Adrenal gland (tissue), 12 donors: ENCODE data around the gene BRPF1. TPM values are rescaled to one million over a fixed set of nuclear protein-coding genes. Genes with fewer than 3 reads are reported as not detected.

ENCODE experiments used
- DNase-seq, 7 donors: peaks; one replicate each; pipeline ENCODE4 v3.0.0-alpha.2; 2019 to 2020
- H3K27ac ChIP-seq, 5 donors: fragments of 200-600 bp; sonication (generic) in 4 of 5; 1 replicate in 3 of 5; 2 replicates in 2 of 5; pipeline versions ENCODE4 v1.5.1 to v1.8.0; 2016 to 2020; ENCODE audit warnings: mild to moderate bottlenecking in 1 of 5
- H3K27me3 ChIP-seq: fragments of 200-600 bp; 2 replicates; pipeline ENCODE4 v1.8.0; 2021
- H3K36me3 ChIP-seq, 2 donors: fragments of 200-600 bp; replicated peaks in 1 of 2; 1 replicate in 1 of 2; 2 replicates in 1 of 2; pipeline versions ENCODE4 v1.5.1 to v1.8.0; 2018 to 2022
- H3K4me1 ChIP-seq, 2 donors: fragments of 200-600 bp; replicated peaks in 1 of 2; 1 replicate in 1 of 2; 2 replicates in 1 of 2; pipeline versions ENCODE4 v1.5.1 to v1.8.0; 2018 to 2021
- H3K4me3 ChIP-seq, 4 donors: fragments of 200-600 bp; sonication (generic) in 3 of 4; one replicate each; pipeline ENCODE4 v1.5.1; 2016 to 2018
- H3K9me3 ChIP-seq, 3 donors: fragments of 200-600 bp; sonication (generic) in 1 of 3; replicated peaks in 1 of 3; 1 replicate in 2 of 3; 2 replicates in 1 of 3; pipeline versions ENCODE4 v1.5.1 to v1.8.0; 2016 to 2021
- POLR2A ChIP-seq, 2 donors: fragments of 450-650 bp; IDR thresholded peaks; one replicate each; pipeline ENCODE4 v1.6.1; 2017; ENCODE audit warnings: antibody characterized with exemption in 2 of 2, mild to moderate bottlenecking in 2 of 2, moderate library complexity in 1 of 2
- WGBS, 4 donors: extraction: QIAGEN DNeasy Blood & Tissue Kit in 2 of 4; methylation state at CpG; one replicate each; pipeline versions ENCODE4 v1.1.5 to v1.1.7; 2013 to 2017; 5-methylcytosine and 5-hydroxymethylcytosine counted together
- intact Hi-C, 2 donors: fragments of 100-400 bp; cut with DNase I; formaldehyde crosslinking; loops; one replicate each; pipeline versions ENCODE4 v1.14.1 to v1.15.0; 2022 to 2023
- polyA plus RNA-seq, 3 donors: library from polyadenylated mRNA; stranded (reverse); fragments of 200-250 nt in 2 of 3; fragments of 350-450 nt in 1 of 3; fragmentation: Illumina TruSeq in 1 of 3; extraction: RNeasy Lipid Tissue Mini Kit (QIAGEN cat#74804) in 1 of 3; gene quantifications; one replicate each; pipeline ENCODE4 v1.2.3, GENCODE V29; 2013 to 2014
- total RNA-seq, 9 donors: library from RNA; depleted of rRNA in 4 of 9; stranded (reverse); fragments of >200 nt in 4 of 9; fragments of 120-200 nt in 1 of 9; fragmentation: NEBNext Ultra II Directional in 1 of 9; extraction: Animal tissue kit (Norgen Biotek cat#: 25700) in 1 of 9; gene quantifications; one replicate each; pipeline versions ENCODE4 v1.1.0 to v1.2.4, GENCODE V29; 2013 to 2023
- TF ChIP-seq, protein P1 (sequence below), 6 experiments: fragments of 450-650 bp in 4 of 6; fragments of 200-600 bp in 2 of 6; sonication (generic) in 1 of 6; IDR thresholded peaks; 1 replicate in 5 of 6; 2 replicates in 1 of 6; pipeline versions ENCODE4 v1.5.1 to v1.8.0; 2016 to 2021; ENCODE audit warnings: antibody characterized with exemption in 6 of 6, mild to moderate bottlenecking in 2 of 6, moderate library complexity in 1 of 6
- donor health status: healthy with polysubstance abuse.
- donor health status: Bipolar disorder and iron deficiency.
- donor health status: DM: yes; HTN: yes; CAD: no.
- donor health status: DM: no; HTN: no; CAD: no.
- donor health status: DM: no; HTN: no; CAD: no.
- donor health status: DM: yes; HTN: yes; CAD: no.

Gene BRPF1
- total and polyA plus RNA-seq, 12 donors: 7.4 to 18.7 (median 14.3) TPM

DNA sequence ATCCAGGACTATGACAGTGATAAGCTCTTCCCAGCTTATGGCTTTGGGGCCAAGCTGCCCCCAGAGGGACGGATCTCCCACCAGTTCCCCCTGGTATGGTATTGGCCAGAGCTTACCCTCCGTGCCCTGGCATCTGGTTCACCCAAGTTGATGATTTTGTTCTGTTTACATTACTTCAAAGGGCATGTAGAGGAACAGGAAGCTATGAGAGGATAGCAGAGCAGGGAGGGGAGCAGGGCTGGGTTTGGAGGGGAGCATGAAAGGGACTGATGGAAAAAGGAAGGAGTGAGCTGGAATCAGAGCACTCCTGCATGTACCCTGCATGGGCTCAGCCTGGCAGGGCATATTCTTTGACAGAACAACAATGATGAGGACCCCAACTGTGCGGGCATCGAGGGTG, 13.4 kb upstream of the BRPF1 start:
- H3K27ac ChIP-seq: no peak overlapping the region
- H3K4me3 ChIP-seq: no peak overlapping the region
- DNase-seq: no peak
- intact Hi-C loops: no loop called here
- no peak for TF ChIP-seq POLR2A (IDR thresholded peaks at IDR 0.05)
- TF ChIP-seq, protein P1, sequence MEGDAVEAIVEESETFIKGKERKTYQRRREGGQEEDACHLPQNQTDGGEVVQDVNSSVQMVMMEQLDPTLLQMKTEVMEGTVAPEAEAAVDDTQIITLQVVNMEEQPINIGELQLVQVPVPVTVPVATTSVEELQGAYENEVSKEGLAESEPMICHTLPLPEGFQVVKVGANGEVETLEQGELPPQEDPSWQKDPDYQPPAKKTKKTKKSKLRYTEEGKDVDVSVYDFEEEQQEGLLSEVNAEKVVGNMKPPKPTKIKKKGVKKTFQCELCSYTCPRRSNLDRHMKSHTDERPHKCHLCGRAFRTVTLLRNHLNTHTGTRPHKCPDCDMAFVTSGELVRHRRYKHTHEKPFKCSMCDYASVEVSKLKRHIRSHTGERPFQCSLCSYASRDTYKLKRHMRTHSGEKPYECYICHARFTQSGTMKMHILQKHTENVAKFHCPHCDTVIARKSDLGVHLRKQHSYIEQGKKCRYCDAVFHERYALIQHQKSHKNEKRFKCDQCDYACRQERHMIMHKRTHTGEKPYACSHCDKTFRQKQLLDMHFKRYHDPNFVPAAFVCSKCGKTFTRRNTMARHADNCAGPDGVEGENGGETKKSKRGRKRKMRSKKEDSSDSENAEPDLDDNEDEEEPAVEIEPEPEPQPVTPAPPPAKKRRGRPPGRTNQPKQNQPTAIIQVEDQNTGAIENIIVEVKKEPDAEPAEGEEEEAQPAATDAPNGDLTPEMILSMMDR (IDR thresholded peaks at IDR 0.05): no peak
- peaks cover 4 to 10% of the 10 kb centered on the region in 2 donors for H3K4me1 ChIP-seq
- no peaks in the 10 kb centered on the region for H3K27me3 ChIP-seq
- H3K36me3 ChIP-seq: no peaks in the 10 kb centered on the region
- 77 to 87% (median 82%) methylated on average over 4 of the region's 4 CpGs for WGBS, 4 donors
- H3K9me3 ChIP-seq: no peaks in the 10 kb centered on the region

GRCh38 chr3:9721015-9721699, 10.4 kb upstream of the BRPF1 start:
- Histone ChIP-seq H3K4me1 (peaks cover 1 to 4% of the 10 kb centered on the region in 2 donors), H3K27me3 (no peaks in the 10 kb centered on the region), H3K9me3 (no peaks in the 10 kb centered on the region), H3K27ac (no peak overlapping the region), H3K4me3 (no peak overlapping the region), H3K36me3 (no peaks in the 10 kb centered on the region)
- no peak for DNase-seq
- intact Hi-C loops: loop anchor here (10.0 kb wide), 2 partner anchors 216 to 224 kb away; no protein-coding TSS in a partner anchor
- TF ChIP-seq POLR2A (IDR thresholded peaks at IDR 0.05): no peak
- TF ChIP-seq, protein P1 (IDR thresholded peaks at IDR 0.05): no peak
- 47 to 52% (median 50%) methylated on average over 7 of the region's 7 CpGs for WGBS, 4 donors

DNA sequence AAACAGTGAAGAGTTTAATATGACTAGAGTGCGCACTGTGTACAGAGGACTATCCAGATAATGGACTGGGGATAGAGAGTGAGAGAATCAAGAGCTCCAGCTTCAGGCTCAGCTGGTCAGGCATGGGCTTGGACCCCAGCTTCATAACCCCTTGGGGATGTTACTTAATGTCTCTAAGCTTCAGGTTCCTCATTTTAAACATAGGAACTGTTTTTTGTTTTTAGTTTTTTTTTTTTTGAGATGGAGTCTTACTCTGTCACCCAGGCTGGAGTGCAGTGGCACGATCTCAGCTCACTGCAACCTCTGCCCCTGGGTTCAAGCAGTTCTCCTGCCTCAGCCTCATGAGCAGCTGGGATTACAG, 9.9 kb upstream of the BRPF1 start:
- H3K4me3 ChIP-seq: no peak overlapping the region
- H3K36me3 ChIP-seq: no peaks in the 10 kb centered on the region
- 77 to 89% (median 84%) methylated on average over 2 of the region's 2 CpGs for WGBS, 4 donors
- no peak overlapping the region for H3K27ac ChIP-seq
- TF ChIP-seq, protein P1 (IDR thresholded peaks at IDR 0.05): no peak
- no peak for TF ChIP-seq POLR2A (IDR thresholded peaks at IDR 0.05)
- intact Hi-C loops: loop anchor here (10.0 kb wide), 2 partner anchors 217 to 223 kb away; no protein-coding TSS in a partner anchor
- no peaks in the 10 kb centered on the region for H3K27me3 ChIP-seq
- no peak for DNase-seq
- H3K9me3 ChIP-seq: no peaks in the 10 kb centered on the region
- no peaks in the 10 kb centered on the region for H3K4me1 ChIP-seq

GRCh38 chr3:9725775-9726515, 5.6 kb upstream of the BRPF1 start:
- H3K27me3 ChIP-seq: no peaks in the 10 kb centered on the region
- no peak overlapping the region for H3K4me3 ChIP-seq
- no peaks in the 10 kb centered on the region for H3K9me3 ChIP-seq
- DNase-seq: no peak
- intact Hi-C loops: loop anchor here (10.0 kb wide), 2 partner anchors 219 to 221 kb away; no protein-coding TSS in a partner anchor
- no peaks in the 10 kb centered on the region for H3K36me3 ChIP-seq
- peaks cover 0 to 7% of the 10 kb centered on the region in 2 donors for H3K4me1 ChIP-seq
- WGBS, 4 donors: 77 to 92% (median 90%) methylated on average over 4 of the region's 4 CpGs
- no peak for TF ChIP-seq POLR2A (IDR thresholded peaks at IDR 0.05)
- TF ChIP-seq, protein P1 (IDR thresholded peaks at IDR 0.05): no peak
- H3K27ac ChIP-seq: no peak overlapping the region
